WTC11 (cell line): Measurements from ENCODE around the gene RAB1A.
A peak's percentile ranks its signal among the peaks of the same experiment; 100 is the strongest.

Source experiments
- ATF6 ChIP-seq: sonication (generic); formaldehyde crosslinking; IDR thresholded peaks from 2 replicates; pipeline ENCODE4 v1.8.1; 2023; ENCODE audit warnings: mild to moderate bottlenecking, missing genetic modification reagents
- CBFB ChIP-seq: sonication (generic); formaldehyde crosslinking; IDR thresholded peaks from 2 replicates; pipeline ENCODE4 v1.8.1; 2022; ENCODE audit warnings: mild to moderate bottlenecking, low read depth, missing genetic modification reagents
- JAZF1 ChIP-seq: fragments of 250-450 bp; sonication (Bioruptor Pico); IDR thresholded peaks from 2 replicates; pipeline ENCODE4 v1.9.0; 2021; ENCODE audit warnings: moderate library complexity, mild to moderate bottlenecking, inconsistent platforms
- MXD4 ChIP-seq: fragments of 250-450 bp; sonication (Bioruptor Pico); IDR thresholded peaks from 2 replicates; pipeline ENCODE4 v1.8.0; 2021; ENCODE audit warnings: mild to moderate bottlenecking, moderate library complexity, borderline replicate concordance
- NR2C2 ChIP-seq: sonication (generic); formaldehyde crosslinking; IDR thresholded peaks from 2 replicates; pipeline ENCODE4 v1.8.0; 2022; ENCODE audit warnings: mild to moderate bottlenecking, missing genetic modification reagents
- RELA ChIP-seq: sonication (generic); formaldehyde crosslinking; IDR thresholded peaks from 2 replicates; pipeline ENCODE4 v1.8.1; 2022; ENCODE audit warnings: missing genetic modification reagents, mild to moderate bottlenecking, borderline replicate concordance
- SMAD4 ChIP-seq: sonication (generic); formaldehyde crosslinking; IDR thresholded peaks from 2 replicates; pipeline ENCODE4 v1.8.0; 2022; ENCODE audit warnings: mild to moderate bottlenecking, missing genetic modification reagents
- TEAD4 ChIP-seq: sonication (generic); formaldehyde crosslinking; IDR thresholded peaks from 2 replicates; pipeline ENCODE4 v1.8.0; 2022; ENCODE audit warnings: mild to moderate bottlenecking, missing genetic modification reagents
- ZNF317 ChIP-seq: sonication (generic); formaldehyde crosslinking; IDR thresholded peaks from 2 replicates; pipeline ENCODE4 v1.8.1; 2023; ENCODE audit warnings: low read depth, mild to moderate bottlenecking, moderate library complexity, missing genetic modification reagents, borderline replicate concordance
- ZNF512 ChIP-seq: sonication (generic); formaldehyde crosslinking; IDR thresholded peaks from 2 replicates; pipeline ENCODE4 v1.8.1; 2022; ENCODE audit warnings: missing genetic modification reagents, borderline replicate concordance
- ZSCAN18 ChIP-seq: fragments of 250-450 bp; sonication (Bioruptor Pico); IDR thresholded peaks from 2 replicates; pipeline ENCODE4 v2.1.2; 2022; ENCODE audit warnings: mild to moderate bottlenecking, moderate library complexity
- TF ChIP-seq, protein P1 (sequence below): fragments of 200-600 bp; IDR thresholded peaks from 2 replicates; pipeline ENCODE4 v1.8.0; 2022; ENCODE audit warnings: antibody characterized with exemption
- TF ChIP-seq, protein P2 (sequence below): sonication (generic); formaldehyde crosslinking; IDR thresholded peaks from 2 replicates; pipeline ENCODE4 v1.8.0; 2022; ENCODE audit warnings: mild to moderate bottlenecking, missing genetic modification reagents
- TF ChIP-seq, protein P3 (sequence below): sonication (generic); formaldehyde crosslinking; IDR thresholded peaks from 2 replicates; pipeline ENCODE4 v1.8.0; 2023; ENCODE audit warnings: mild to moderate bottlenecking, missing genetic modification reagents

DNA sequence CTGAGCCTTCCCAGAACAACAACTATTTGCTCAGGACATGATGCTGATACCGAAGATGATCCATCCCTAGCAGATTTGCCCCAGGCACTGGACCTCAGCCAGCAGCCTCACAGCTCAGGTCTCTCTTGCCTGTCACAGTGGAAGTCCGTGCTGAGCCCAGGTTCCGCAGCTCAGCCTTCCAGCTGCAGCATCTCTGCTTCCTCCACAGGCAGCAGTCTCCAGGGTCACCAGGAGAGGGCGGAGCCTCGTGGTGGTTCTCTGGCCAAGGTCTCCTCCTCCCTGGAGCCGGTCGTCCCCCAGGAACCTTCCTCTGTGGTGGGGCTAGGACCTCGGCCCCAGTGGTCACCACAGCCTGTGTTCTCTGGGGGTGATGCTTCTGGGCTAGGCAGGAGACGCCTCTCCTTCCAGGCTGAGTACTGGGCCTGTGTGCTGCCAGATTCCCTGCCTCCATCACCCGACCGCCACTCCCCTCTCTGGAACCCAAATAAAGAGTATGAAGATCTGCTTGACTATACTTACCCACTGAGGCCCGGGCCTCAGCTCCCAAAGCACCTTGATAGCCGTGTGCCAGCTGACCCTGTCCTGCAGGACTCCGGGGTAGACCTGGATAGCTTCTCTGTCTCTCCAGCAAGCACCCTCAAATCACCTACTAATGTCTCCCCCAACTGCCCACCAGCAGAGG is 58.3 kb downstream of the RAB1A start:
- TF ChIP-seq, protein P1, sequence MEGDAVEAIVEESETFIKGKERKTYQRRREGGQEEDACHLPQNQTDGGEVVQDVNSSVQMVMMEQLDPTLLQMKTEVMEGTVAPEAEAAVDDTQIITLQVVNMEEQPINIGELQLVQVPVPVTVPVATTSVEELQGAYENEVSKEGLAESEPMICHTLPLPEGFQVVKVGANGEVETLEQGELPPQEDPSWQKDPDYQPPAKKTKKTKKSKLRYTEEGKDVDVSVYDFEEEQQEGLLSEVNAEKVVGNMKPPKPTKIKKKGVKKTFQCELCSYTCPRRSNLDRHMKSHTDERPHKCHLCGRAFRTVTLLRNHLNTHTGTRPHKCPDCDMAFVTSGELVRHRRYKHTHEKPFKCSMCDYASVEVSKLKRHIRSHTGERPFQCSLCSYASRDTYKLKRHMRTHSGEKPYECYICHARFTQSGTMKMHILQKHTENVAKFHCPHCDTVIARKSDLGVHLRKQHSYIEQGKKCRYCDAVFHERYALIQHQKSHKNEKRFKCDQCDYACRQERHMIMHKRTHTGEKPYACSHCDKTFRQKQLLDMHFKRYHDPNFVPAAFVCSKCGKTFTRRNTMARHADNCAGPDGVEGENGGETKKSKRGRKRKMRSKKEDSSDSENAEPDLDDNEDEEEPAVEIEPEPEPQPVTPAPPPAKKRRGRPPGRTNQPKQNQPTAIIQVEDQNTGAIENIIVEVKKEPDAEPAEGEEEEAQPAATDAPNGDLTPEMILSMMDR: 0 out of 2 replicates have a peak, but pooled peaks have one; percentile 21
- TF ChIP-seq ATF6 (CRISPR knock-in tag) (no peak), NR2C2 (CRISPR knock-in tag) (no peak), ZNF512 (no peak), ZSCAN18 (CRISPR knock-in tag) (no peak), JAZF1 (CRISPR knock-in tag) (no peak), TEAD4 (CRISPR knock-in tag) (no peak), RELA (CRISPR knock-in tag) (no peak), CBFB (CRISPR knock-in tag) (no peak), SMAD4 (no peak), ZNF317 (CRISPR knock-in tag) (no peak), MXD4 (CRISPR knock-in tag) (no peak)
- TF ChIP-seq, protein P2, sequence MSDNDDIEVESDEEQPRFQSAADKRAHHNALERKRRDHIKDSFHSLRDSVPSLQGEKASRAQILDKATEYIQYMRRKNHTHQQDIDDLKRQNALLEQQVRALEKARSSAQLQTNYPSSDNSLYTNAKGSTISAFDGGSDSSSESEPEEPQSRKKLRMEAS (CRISPR knock-in tag): no peak
- TF ChIP-seq, protein P3, sequence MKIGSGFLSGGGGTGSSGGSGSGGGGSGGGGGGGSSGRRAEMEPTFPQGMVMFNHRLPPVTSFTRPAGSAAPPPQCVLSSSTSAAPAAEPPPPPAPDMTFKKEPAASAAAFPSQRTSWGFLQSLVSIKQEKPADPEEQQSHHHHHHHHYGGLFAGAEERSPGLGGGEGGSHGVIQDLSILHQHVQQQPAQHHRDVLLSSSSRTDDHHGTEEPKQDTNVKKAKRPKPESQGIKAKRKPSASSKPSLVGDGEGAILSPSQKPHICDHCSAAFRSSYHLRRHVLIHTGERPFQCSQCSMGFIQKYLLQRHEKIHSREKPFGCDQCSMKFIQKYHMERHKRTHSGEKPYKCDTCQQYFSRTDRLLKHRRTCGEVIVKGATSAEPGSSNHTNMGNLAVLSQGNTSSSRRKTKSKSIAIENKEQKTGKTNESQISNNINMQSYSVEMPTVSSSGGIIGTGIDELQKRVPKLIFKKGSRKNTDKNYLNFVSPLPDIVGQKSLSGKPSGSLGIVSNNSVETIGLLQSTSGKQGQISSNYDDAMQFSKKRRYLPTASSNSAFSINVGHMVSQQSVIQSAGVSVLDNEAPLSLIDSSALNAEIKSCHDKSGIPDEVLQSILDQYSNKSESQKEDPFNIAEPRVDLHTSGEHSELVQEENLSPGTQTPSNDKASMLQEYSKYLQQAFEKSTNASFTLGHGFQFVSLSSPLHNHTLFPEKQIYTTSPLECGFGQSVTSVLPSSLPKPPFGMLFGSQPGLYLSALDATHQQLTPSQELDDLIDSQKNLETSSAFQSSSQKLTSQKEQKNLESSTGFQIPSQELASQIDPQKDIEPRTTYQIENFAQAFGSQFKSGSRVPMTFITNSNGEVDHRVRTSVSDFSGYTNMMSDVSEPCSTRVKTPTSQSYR (CRISPR knock-in tag): no peak
